Neuron (in vitro differentiated cells): ENCODE data around the gene HIVEP1.
"Not testable (repeated sequence)": the region's sequence is repeated elsewhere in the genome, so short reads cannot be mapped to it uniquely, and the experiment has no call there.

Experiments used
- H2AFZ ChIP-seq: one replicate; pipeline ENCODE4 v1.6.1; 2013; ENCODE audit warnings: low read depth, mild to moderate bottlenecking, inconsistent platforms, low read length, moderate library complexity
- H3K27me3 ChIP-seq: one replicate; pipeline ENCODE4 v1.6.1; 2013; ENCODE audit warnings: low read length; ENCODE audit not compliant: insufficient read depth
- H3K36me3 ChIP-seq: one replicate; pipeline ENCODE4 v1.6.1; 2013; ENCODE audit warnings: low read length; ENCODE audit not compliant: insufficient read depth
- H3K4me1 ChIP-seq: one replicate; pipeline ENCODE4 v1.6.1; 2013; ENCODE audit warnings: low read length; ENCODE audit not compliant: insufficient read depth
- H3K4me3 ChIP-seq: 2 replicates; pipeline ENCODE4 v1.5.1; 2013; ENCODE audit warnings: mild to moderate bottlenecking, low read length, moderate library complexity
- H3K9me3 ChIP-seq: one replicate; pipeline ENCODE4 v1.6.1; 2013; ENCODE audit warnings: low read length

The HIVEP1 gene

GRCh38 chr6:12099623-12100338 is 87.7 kb downstream of the HIVEP1 start:
- Histone ChIP-seq H3K36me3 (no peaks in the 10 kb centered on the region), H3K9me3 (no peaks in the 10 kb centered on the region), H3K4me3 (no peak overlapping the region), H3K4me1 (peaks cover 2% of the 10 kb centered on the region), H2AFZ (no peak overlapping the region), H3K27me3 (no peaks in the 10 kb centered on the region)

- H3K36me3 ChIP-seq: no peaks in the 10 kb centered on the region
- no peak overlapping the region for H2AFZ ChIP-seq
- no peak overlapping the region for H3K4me3 ChIP-seq
- H3K4me1 ChIP-seq: peaks cover 2% of the 10 kb centered on the region
- no peaks in the 10 kb centered on the region for H3K9me3 ChIP-seq
- no peaks in the 10 kb centered on the region for H3K27me3 ChIP-seq
Observed at GRCh38 chr6:12101048-12101447, 88.9 kb downstream of the HIVEP1 start.

GRCh38 chr6:12101653-12102312 is 89.7 kb downstream of the HIVEP1 start:
- H3K9me3 ChIP-seq: no peaks in the 10 kb centered on the region
- no peak overlapping the region for H2AFZ ChIP-seq
- no peaks in the 10 kb centered on the region for H3K27me3 ChIP-seq
- peaks cover 2% of the 10 kb centered on the region for H3K4me1 ChIP-seq
- H3K36me3 ChIP-seq: no peaks in the 10 kb centered on the region
- H3K4me3 ChIP-seq: no peak overlapping the region

DNA sequence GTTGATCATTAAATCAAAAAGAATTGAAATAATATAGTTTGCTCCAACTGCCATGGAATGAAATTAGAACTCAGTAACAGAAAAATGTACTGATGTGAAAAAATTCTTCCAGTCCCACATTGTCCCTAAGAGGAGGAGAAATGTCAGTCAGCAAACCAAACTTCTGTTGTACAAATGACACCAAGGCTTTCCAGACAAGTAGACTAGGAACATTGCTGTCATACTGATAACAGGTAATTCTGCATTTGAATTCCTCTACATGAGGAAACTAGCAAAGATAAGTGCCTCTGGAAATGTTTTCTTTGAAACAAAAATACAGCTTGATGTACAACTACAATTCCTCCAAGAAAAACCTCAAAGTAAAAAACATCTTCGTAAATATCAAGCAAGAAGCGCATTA is 90.2 kb downstream of the HIVEP1 start:
- no peak overlapping the region for H2AFZ ChIP-seq
- H3K4me1 ChIP-seq: peaks cover 2% of the 10 kb centered on the region
- no peak overlapping the region for H3K4me3 ChIP-seq
- H3K9me3 ChIP-seq: no peaks in the 10 kb centered on the region
- H3K36me3 ChIP-seq: no peaks in the 10 kb centered on the region
- no peaks in the 10 kb centered on the region for H3K27me3 ChIP-seq

DNA sequence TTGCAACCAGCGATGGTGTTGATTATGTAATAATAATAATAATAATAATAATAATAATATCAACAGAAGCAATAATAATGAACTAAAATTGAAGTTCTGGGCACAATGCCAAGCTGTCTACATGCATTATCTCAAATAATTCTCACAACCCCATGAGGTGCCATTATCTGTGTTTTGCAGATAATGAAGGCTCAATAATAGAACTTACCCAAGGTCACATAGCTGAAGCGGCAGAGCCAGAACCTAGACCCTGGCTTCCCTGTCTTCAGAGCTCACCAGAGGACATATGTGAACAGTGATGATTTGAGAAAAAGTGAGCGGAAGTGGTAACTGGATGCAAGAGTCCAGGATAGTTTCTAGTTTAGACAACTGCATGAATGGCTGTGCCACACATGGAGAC is 91.0 kb downstream of the HIVEP1 start:
- no peaks in the 10 kb centered on the region for H3K9me3 ChIP-seq
- no peaks in the 10 kb centered on the region for H3K27me3 ChIP-seq
- H3K36me3 ChIP-seq: no peaks in the 10 kb centered on the region
- H2AFZ ChIP-seq: no peak overlapping the region
- no peak overlapping the region for H3K4me3 ChIP-seq
- peaks cover 2% of the 10 kb centered on the region for H3K4me1 ChIP-seq

- no peaks in the 10 kb centered on the region for H3K36me3 ChIP-seq
- peaks cover 2% of the 10 kb centered on the region for H3K9me3 ChIP-seq
Observed at GRCh38 chr6:12105271-12105670, 93.2 kb downstream of the HIVEP1 start.

DNA sequence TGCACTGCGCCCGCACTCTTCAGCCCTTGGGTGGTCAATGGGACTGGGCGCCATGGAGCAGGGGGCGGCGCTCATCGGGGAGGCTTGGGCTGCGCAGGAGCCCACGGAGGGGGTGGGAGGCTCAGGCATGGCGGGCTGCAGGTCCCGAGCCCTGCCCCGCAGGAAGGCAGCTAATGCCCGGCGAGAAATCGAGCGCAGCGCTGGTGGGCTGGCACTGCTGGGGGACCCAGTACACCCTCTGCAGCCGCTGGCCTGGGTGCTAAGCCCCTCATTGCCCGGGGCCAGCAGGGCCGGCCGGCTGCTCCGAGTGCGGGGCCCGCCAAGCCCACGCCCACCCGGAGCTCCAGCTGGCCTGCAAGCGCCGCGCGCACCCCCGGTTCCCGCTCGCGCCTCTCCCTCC is 96.3 kb downstream of the HIVEP1 start:
- not testable (repeated sequence) for H3K4me3 ChIP-seq, H3K27me3 ChIP-seq, H2AFZ ChIP-seq, H3K4me1 ChIP-seq, H3K36me3 ChIP-seq, H3K9me3 ChIP-seq

More at GRCh38 chr6:12105271-12105670, 93.2 kb downstream of the HIVEP1 start:
- no peaks in the 10 kb centered on the region for H3K27me3 ChIP-seq
- H2AFZ ChIP-seq: no peak overlapping the region
- H3K4me3 ChIP-seq: no peak overlapping the region
- peaks cover 2% of the 10 kb centered on the region for H3K4me1 ChIP-seq

DNA sequence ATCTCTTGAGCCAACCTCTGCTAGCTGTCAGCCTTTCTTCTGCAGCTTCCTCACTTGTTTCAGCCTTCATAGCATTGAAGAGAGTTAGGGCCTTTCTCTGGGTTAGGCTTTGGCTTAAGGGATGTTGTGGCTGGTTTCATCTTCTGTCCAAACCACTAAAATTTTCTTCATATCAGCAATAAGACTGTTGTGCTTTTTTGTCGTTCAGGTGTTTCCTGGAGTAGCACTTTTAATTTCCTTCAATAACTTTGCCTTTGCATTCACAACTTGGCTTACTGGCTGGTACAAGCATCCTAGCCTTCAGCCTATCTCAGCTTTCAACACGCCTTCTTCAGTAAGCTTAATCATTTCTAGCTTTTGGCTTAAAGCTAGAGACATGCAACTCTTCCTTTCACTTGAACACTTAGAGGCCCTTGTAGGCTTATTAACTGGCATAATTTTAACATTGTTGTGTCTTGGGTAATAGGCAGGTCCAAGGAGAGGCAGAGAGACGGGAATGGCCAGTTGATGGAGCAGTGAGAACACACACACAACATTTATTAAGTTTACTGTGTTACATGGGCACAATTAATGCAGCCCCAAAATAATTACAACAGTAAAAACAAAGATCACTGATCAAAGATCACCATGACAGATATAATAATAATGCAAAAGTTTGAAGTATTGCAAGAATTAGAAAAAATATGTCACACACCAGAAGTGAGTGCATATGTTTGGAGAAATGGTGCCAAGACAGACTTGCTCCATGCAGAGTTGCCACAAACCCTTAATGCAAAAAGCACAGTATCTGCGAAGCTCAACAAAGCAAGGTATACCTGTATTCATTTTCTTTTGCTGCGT is 98.6 kb downstream of the HIVEP1 start:
- Histone ChIP-seq H3K9me3 (peaks cover 2% of the 10 kb centered on the region), H2AFZ (no peak overlapping the region), H3K36me3 (no peaks in the 10 kb centered on the region), H3K4me3 (no peak overlapping the region), H3K4me1 (no peaks in the 10 kb centered on the region), H3K27me3 (no peaks in the 10 kb centered on the region)

GRCh38 chr6:12111363-12111670 is 99.2 kb downstream of the HIVEP1 start:
- peaks cover 4% of the 10 kb centered on the region for H3K9me3 ChIP-seq
- H3K36me3 ChIP-seq: no peaks in the 10 kb centered on the region
- no peak overlapping the region for H2AFZ ChIP-seq
- no peaks in the 10 kb centered on the region for H3K4me1 ChIP-seq
- no peaks in the 10 kb centered on the region for H3K27me3 ChIP-seq
- H3K4me3 ChIP-seq: no peak overlapping the region

GRCh38 chr6:12112540-12113189 is 100.6 kb downstream of the HIVEP1 start:
- H3K4me1 ChIP-seq: no peaks in the 10 kb centered on the region
- H3K4me3 ChIP-seq: no peak overlapping the region
- peaks cover 5% of the 10 kb centered on the region for H3K9me3 ChIP-seq
- H3K27me3 ChIP-seq: no peaks in the 10 kb centered on the region
- H3K36me3 ChIP-seq: no peaks in the 10 kb centered on the region
- H2AFZ ChIP-seq: no peak overlapping the region

DNA sequence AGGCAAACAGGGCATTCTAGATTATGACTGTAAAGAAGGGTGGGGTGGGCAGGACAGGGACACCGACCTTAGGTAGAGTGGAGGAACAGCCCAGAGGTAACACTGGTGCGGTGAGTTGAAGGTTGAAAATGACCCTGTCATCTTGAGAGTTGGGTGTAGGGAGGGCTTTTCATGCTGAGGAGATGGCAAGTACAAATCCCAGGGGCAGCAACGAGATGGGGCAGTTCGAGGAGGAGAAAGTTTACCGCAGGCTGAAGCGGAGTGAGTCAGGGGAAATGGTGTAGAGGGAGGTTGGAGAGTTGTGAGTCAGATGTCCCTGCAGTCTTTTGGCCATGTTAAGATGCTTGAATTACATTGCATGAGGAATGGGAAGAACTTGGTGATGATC is 101.1 kb downstream of the HIVEP1 start:
- no peaks in the 10 kb centered on the region for H3K4me1 ChIP-seq
- H3K27me3 ChIP-seq: no peaks in the 10 kb centered on the region
- H3K36me3 ChIP-seq: no peaks in the 10 kb centered on the region
- H3K9me3 ChIP-seq: peaks cover 5% of the 10 kb centered on the region
- no peak overlapping the region for H3K4me3 ChIP-seq
- H2AFZ ChIP-seq: no peak overlapping the region

GRCh38 chr6:12114055-12114503 is 102.0 kb downstream of the HIVEP1 start:
- no peak overlapping the region for H3K4me3 ChIP-seq
- H2AFZ ChIP-seq: no peak overlapping the region
- H3K36me3 ChIP-seq: no peaks in the 10 kb centered on the region
- no peaks in the 10 kb centered on the region for H3K27me3 ChIP-seq
- H3K9me3 ChIP-seq: peaks cover 5% of the 10 kb centered on the region
- peaks cover 3% of the 10 kb centered on the region for H3K4me1 ChIP-seq

DNA sequence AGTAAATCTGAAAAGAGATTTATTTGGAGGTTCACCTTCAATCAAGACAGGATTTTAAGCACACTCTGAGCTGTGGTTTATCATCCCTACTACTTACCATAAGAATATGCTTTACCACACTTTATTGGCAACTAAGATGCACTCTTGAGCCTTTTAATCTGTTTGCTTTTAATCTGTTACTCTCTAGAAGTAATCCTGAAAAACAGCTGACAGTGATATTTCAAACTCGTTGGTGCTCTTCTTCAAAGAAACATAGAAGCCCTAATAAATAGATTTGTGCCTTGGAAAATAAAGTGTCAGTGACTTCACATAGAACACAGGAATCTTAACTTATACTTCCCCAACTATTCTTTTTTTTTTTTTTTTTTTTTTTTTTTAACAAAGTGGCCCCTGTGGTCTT is 102.9 kb downstream of the HIVEP1 start:
- Histone ChIP-seq H3K4me3 (no peak overlapping the region), H3K4me1 (peaks cover 6% of the 10 kb centered on the region), H2AFZ (no peak overlapping the region), H3K9me3 (peaks cover 4% of the 10 kb centered on the region), H3K36me3 (peaks cover 3% of the 10 kb centered on the region), H3K27me3 (no peaks in the 10 kb centered on the region)
